HepG2 (cell line): ENCODE measurements around the gene SEMA4A. TPM values are rescaled to one million over a fixed set of nuclear protein-coding genes. Genes with fewer than 3 reads are reported as not detected.

Source experiments
- HNRNPLL ChIP-seq: fragments of 200-400 bp; formaldehyde crosslinking; IDR thresholded peaks from 2 replicates; pipeline ENCODE4 v1.6.1; 2017; ENCODE audit warnings: mild to moderate bottlenecking, low read depth, low read length; ENCODE audit not compliant: poor library complexity, severe bottlenecking
- HOXA3 ChIP-seq: sonication (generic); formaldehyde crosslinking; IDR thresholded peaks from 2 replicates; pipeline ENCODE4 v1.5.0; 2020; ENCODE audit warnings: missing genetic modification reagents
- KAT8 ChIP-seq: IDR thresholded peaks from 2 replicates; pipeline ENCODE4 v1.6.1; 2016; ENCODE audit warnings: missing genetic modification reagents, missing compliant biosample characterization
- NFRKB ChIP-seq: fragments of 450-650 bp; IDR thresholded peaks from 2 replicates; pipeline ENCODE4 v1.6.1; 2017
- SOX5 ChIP-seq: IDR thresholded peaks from 2 replicates; pipeline ENCODE4 v1.6.1; 2016; ENCODE audit warnings: borderline replicate concordance
- SP5 ChIP-seq: IDR thresholded peaks from 2 replicates; pipeline ENCODE4 v1.6.1; 2016; ENCODE audit warnings: low read depth, borderline replicate concordance
- SRF ChIP-seq: IDR thresholded peaks from 2 replicates; pipeline ENCODE4 v1.6.1; 2011; ENCODE audit warnings: mild to moderate bottlenecking, low read depth, low read length, moderate library complexity
- ZNF12 ChIP-seq: sonication (generic); formaldehyde crosslinking; IDR thresholded peaks from 2 replicates; pipeline ENCODE4 v1.5.0; 2020; ENCODE audit warnings: missing genetic modification reagents
- ZNF318 ChIP-seq: sonication (generic); formaldehyde crosslinking; IDR thresholded peaks from 2 replicates; pipeline ENCODE4 v1.4.0; 2020; ENCODE audit warnings: mild to moderate bottlenecking, missing genetic modification reagents
- ZNF343 ChIP-seq: sonication (generic); formaldehyde crosslinking; IDR thresholded peaks from 2 replicates; pipeline ENCODE4 v1.4.0; 2020; ENCODE audit warnings: mild to moderate bottlenecking, missing genetic modification reagents
- ZNF574 ChIP-seq: sonication (generic); formaldehyde crosslinking; IDR thresholded peaks from 2 replicates; pipeline ENCODE4 v1.4.0; 2020; ENCODE audit warnings: missing genetic modification reagents
- ZNF710 ChIP-seq: sonication (generic); formaldehyde crosslinking; IDR thresholded peaks from 2 replicates; pipeline ENCODE4 v1.5.0; 2020; ENCODE audit warnings: mild to moderate bottlenecking, missing genetic modification reagents, borderline replicate concordance
- polyA plus RNA-seq, 8 experiments: library from polyadenylated mRNA; depleted of rRNA in 3 of 8; stranded (reverse) in 7 of 8; unstranded in 1 of 8; fragments of >200 nt; fragmentation: Illumina TruSeq in 4 of 8; extraction: Trizol in 4 of 8; gene quantifications; 2 replicates each; pipeline versions ENCODE4 v1.2.1 to v1.2.3, GENCODE V29; 2011 to 2016; ENCODE audit warnings: low read depth in 4 of 8, missing spikeins in 1 of 8, mixed read lengths in 1 of 8; ENCODE audit not compliant: insufficient read depth in 1 of 8
- total RNA-seq, 5 experiments: library from RNA; depleted of rRNA; stranded (reverse); fragments of >200 nt; fragmentation: Illumina TruSeq; extraction: Trizol; gene quantifications; 2 replicates each; pipeline ENCODE4 v1.2.3, GENCODE V29; 2016; ENCODE audit warnings: low read depth in 1 of 5

Gene SEMA4A
- total and polyA plus RNA-seq, 2 of the 13 experiments (the other 11 are each of a cell fraction or from before 2014, with no cell fraction given), result 0.09 to 0.20 TPM

- TF ChIP-seq SRF (no peak), ZNF12 (CRISPR knock-in tag) (0 out of 2 replicates have a peak, but pooled peaks have one; percentile 11), ZNF574 (CRISPR knock-in tag) (peak; percentile 87), SP5 (CRISPR knock-in tag) (peak; percentile 87), HNRNPLL (peak; percentile 58), HOXA3 (CRISPR knock-in tag) (peak; percentile 96), ZNF343 (CRISPR knock-in tag) (peak; percentile 89), SOX5 (CRISPR knock-in tag) (peak; percentile 40; the same call in 1 of the 2 replicates), ZNF318 (CRISPR knock-in tag) (peak; percentile 87), KAT8 (CRISPR knock-in tag) (peak; percentile 93), ZNF710 (CRISPR knock-in tag) (no peak), NFRKB (peak; percentile 80; the same call in 1 of the 2 replicates)
Observed at GRCh38 chr1:156212833-156213643, 59.7 kb downstream of the SEMA4A start, which contains the start of gene PMF1 (continued).
